Measurements from ENCODE around the gene GAB1.

Gene GAB1

DNA sequence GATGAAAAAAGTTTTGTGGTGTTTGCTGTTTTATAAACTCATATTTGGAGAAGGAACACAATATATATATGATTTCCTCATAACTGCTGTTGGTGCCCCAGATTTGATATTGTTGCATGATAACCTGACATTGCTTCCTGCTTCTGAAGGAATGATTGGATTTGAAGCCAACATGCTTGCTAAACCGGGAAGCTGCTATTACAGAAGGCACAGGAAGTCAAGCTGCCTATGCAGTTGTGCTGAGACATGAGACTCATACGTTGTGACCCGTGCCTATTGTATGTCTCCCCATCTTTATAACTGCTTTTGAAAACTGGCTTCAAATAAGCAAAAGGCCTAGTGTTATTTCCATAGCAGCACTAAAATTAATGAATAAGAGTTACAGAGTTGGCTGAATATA is 32.9 kb downstream of the GAB1 start:
- no CpG with 5 or more reads among the region's 3 CpGs for WGBS (ENCODE audit: extremely low coverage, insufficient coverage, insufficient read length)
- Histone ChIP-seq H3K9me3 (ENCODE audit: insufficient read depth, low read depth, low read length) (no peaks in the 10 kb centered on the region), H3K79me2 (ENCODE audit: control insufficient read depth, insufficient read depth, low read length, poor library complexity) (peaks cover 2% of the 10 kb centered on the region)

GRCh38 chr4:143372093-143372915 is 35.6 kb downstream of the GAB1 start:
- H2AFZ ChIP-seq (ENCODE audit: insufficient read depth, low read length, poor library complexity): no peak overlapping the region
- peaks cover 2% of the 10 kb centered on the region for H3K79me2 ChIP-seq (ENCODE audit: control insufficient read depth, insufficient read depth, low read length, poor library complexity)
- H2BK5ac ChIP-seq (ENCODE audit: low read depth, low read length, poor library complexity): no peak overlapping the region
- H3K9me3 ChIP-seq (ENCODE audit: insufficient read depth, low read depth, low read length): no peaks in the 10 kb centered on the region
- no peaks in the 10 kb centered on the region for H3K27me3 ChIP-seq (ENCODE audit: insufficient read depth, low read length)
- H3K4me2 ChIP-seq (ENCODE audit: low read length): no peak overlapping the region
- WGBS (ENCODE audit: extremely low coverage, insufficient coverage, insufficient read length): no CpG with 5 or more reads among the region's 1 CpG
- H3K4me3 ChIP-seq (ENCODE audit: low read depth, low read length): no peak overlapping the region
- H2AK5ac ChIP-seq (ENCODE audit: low read length): no peak overlapping the region
- no peak for DNase-seq
- no peak overlapping the region for H2BK12ac ChIP-seq (ENCODE audit: low read length)
- no peak overlapping the region for H3K9ac ChIP-seq (ENCODE audit: low read length)
- H3K18ac ChIP-seq (ENCODE audit: low read length): no peak overlapping the region
- peak overlapping the region; percentile 69 for H3K4ac ChIP-seq (ENCODE audit: low read depth, low read length)
- no peak overlapping the region for H3K23ac ChIP-seq (ENCODE audit: low read length)
- H2BK120ac ChIP-seq (ENCODE audit: insufficient read depth, low read length, poor library complexity): no peak overlapping the region
- no peak overlapping the region for H3K27ac ChIP-seq (ENCODE audit: low read depth, low read length)
- H4K91ac ChIP-seq (ENCODE audit: low read depth, low read length): no peak overlapping the region
- no peak overlapping the region for H4K8ac ChIP-seq (ENCODE audit: low read depth, low read length)
- H3K14ac ChIP-seq (ENCODE audit: low read length): no peak overlapping the region
- H3K79me1 ChIP-seq (ENCODE audit: low read length): peaks cover 11% of the 10 kb centered on the region
- peaks cover 11 to 18% of the 10 kb centered on the region in 2 experiments for H3K4me1 ChIP-seq (ENCODE audit: control insufficient read depth in 1 of 2, insufficient read depth in 2 of 2, low read length in 2 of 2)
- H4K12ac ChIP-seq (ENCODE audit: low read depth, low read length): no peak overlapping the region
- peaks cover 1 to 2% of the 10 kb centered on the region in 2 experiments for H3K36me3 ChIP-seq (ENCODE audit: control insufficient read depth in 1 of 2, insufficient read depth in 2 of 2, low read length in 2 of 2)

More for the DNA sequence above, 32.9 kb downstream of the GAB1 start:
- Histone ChIP-seq H3K27ac (ENCODE audit: low read depth, low read length) (no peak overlapping the region), H3K4ac (ENCODE audit: low read depth, low read length) (peak overlapping the region; percentile 37), H3K36me3 (ENCODE audit: control insufficient read depth in 1 of 2, insufficient read depth in 2 of 2, low read length in 2 of 2) (peaks cover 1 to 2% of the 10 kb centered on the region in 2 experiments), H3K4me2 (ENCODE audit: low read length) (no peak overlapping the region), H3K18ac (ENCODE audit: low read length) (no peak overlapping the region), H2AFZ (ENCODE audit: insufficient read depth, low read length, poor library complexity) (no peak overlapping the region), H2BK120ac (ENCODE audit: insufficient read depth, low read length, poor library complexity) (no peak overlapping the region), H4K12ac (ENCODE audit: low read depth, low read length) (no peak overlapping the region), H3K4me3 (ENCODE audit: low read depth, low read length) (no peak overlapping the region), H2AK5ac (ENCODE audit: low read length) (no peak overlapping the region), H2BK5ac (ENCODE audit: low read depth, low read length, poor library complexity) (no peak overlapping the region), H3K23ac (ENCODE audit: low read length) (no peak overlapping the region), H4K8ac (ENCODE audit: low read depth, low read length) (no peak overlapping the region), H3K4me1 (ENCODE audit: control insufficient read depth in 1 of 2, insufficient read depth in 2 of 2, low read length in 2 of 2) (peaks cover 3 to 6% of the 10 kb centered on the region in 2 experiments), H3K9ac (ENCODE audit: low read length) (no peak overlapping the region), H4K91ac (ENCODE audit: low read depth, low read length) (no peak overlapping the region), H2BK12ac (ENCODE audit: low read length) (no peak overlapping the region), H3K27me3 (ENCODE audit: insufficient read depth, low read length) (no peaks in the 10 kb centered on the region), H3K79me1 (ENCODE audit: low read length) (peaks cover 5% of the 10 kb centered on the region), H3K14ac (ENCODE audit: low read length) (no peak overlapping the region)
- DNase-seq: no peak

DNA sequence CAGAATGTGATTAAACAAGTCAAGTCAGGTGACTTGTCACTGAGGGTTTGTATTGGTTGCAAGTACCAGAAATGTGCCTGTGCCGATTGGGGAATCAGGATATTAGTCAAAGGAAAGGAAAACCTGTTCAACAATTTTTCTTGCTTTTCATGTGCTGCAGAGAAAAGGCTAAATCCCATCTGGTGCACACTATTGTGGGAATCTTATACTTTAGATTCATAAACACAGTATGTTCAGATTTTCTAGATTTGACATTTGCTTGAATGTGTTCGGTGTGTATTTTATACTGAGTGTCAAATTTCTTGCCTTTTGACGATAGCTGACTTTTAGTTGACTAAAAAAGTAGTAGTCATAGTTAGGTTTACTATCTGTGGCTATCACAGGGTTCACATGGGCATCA is 37.6 kb downstream of the GAB1 start:
- peak in 1 of 2 donors; percentile 61 for DNase-seq
- peak overlapping the region; percentile 74 for H2BK12ac ChIP-seq (ENCODE audit: low read length)
- H2AK5ac ChIP-seq (ENCODE audit: low read length): no peak overlapping the region

DNA sequence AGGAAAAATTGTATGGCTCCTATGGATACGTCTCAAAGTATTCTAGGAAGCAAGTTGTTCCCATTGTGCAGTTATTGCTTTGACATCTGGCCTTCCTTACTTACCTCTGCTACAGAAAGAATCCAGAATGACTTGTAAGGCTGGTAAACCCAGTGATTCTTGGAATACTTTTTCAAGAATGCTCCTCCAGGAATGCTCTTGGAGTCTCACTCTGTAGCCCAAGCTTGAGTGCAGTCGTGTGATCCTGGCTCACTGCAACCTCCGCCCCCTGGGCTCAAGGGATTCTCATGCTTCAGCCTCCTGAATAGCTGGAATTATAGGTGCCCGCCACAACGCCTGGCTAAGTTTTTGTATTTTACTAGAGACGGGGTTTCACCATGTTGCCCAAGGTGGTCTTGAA is 38.1 kb downstream of the GAB1 start:
- no peak overlapping the region for H4K8ac ChIP-seq (ENCODE audit: low read depth, low read length)
- peak overlapping the region; percentile 8 for H2BK120ac ChIP-seq (ENCODE audit: insufficient read depth, low read length, poor library complexity)
- WGBS (ENCODE audit: extremely low coverage, insufficient coverage, insufficient read length): no CpG with 5 or more reads among the region's 6 CpGs
- H3K36me3 ChIP-seq (ENCODE audit: control insufficient read depth in 1 of 2, insufficient read depth in 2 of 2, low read length in 2 of 2): peaks cover 0 to 1% of the 10 kb centered on the region in 2 experiments
- peak overlapping the region; percentile 46 for H4K12ac ChIP-seq (ENCODE audit: low read depth, low read length)
- no peak overlapping the region for H2AK5ac ChIP-seq (ENCODE audit: low read length)
- H3K4me3 ChIP-seq (ENCODE audit: low read depth, low read length): no peak overlapping the region
- H3K9ac ChIP-seq (ENCODE audit: low read length): no peak overlapping the region
- H3K4me2 ChIP-seq (ENCODE audit: low read length): peak overlapping the region; percentile 48
- no peak overlapping the region for H2AFZ ChIP-seq (ENCODE audit: insufficient read depth, low read length, poor library complexity)
- H3K9me3 ChIP-seq (ENCODE audit: insufficient read depth, low read depth, low read length): no peaks in the 10 kb centered on the region
- H2BK12ac ChIP-seq (ENCODE audit: low read length): peak overlapping the region; percentile 56
- no peak overlapping the region for H3K14ac ChIP-seq (ENCODE audit: low read length)
- H3K23ac ChIP-seq (ENCODE audit: low read length): no peak overlapping the region
- peak overlapping the region; percentile 64 for H4K91ac ChIP-seq (ENCODE audit: low read depth, low read length)
- H3K4ac ChIP-seq (ENCODE audit: low read depth, low read length): no peak overlapping the region
- peaks cover 14 to 24% of the 10 kb centered on the region in 2 experiments for H3K4me1 ChIP-seq (ENCODE audit: control insufficient read depth in 1 of 2, insufficient read depth in 2 of 2, low read length in 2 of 2)
- H3K27ac ChIP-seq (ENCODE audit: low read depth, low read length): peak overlapping the region; percentile 86
- peak overlapping the region; percentile 8 for H2BK5ac ChIP-seq (ENCODE audit: low read depth, low read length, poor library complexity)
- H3K27me3 ChIP-seq (ENCODE audit: insufficient read depth, low read length): no peaks in the 10 kb centered on the region
- peak; percentile 87 to 96 for DNase-seq
- peak overlapping the region; percentile 39 for H3K18ac ChIP-seq (ENCODE audit: low read length)
- peaks cover 4% of the 10 kb centered on the region for H3K79me2 ChIP-seq (ENCODE audit: control insufficient read depth, insufficient read depth, low read length, poor library complexity)
- H3K79me1 ChIP-seq (ENCODE audit: low read length): peaks cover 11% of the 10 kb centered on the region

More for the DNA sequence above, 37.6 kb downstream of the GAB1 start:
- no CpG with 5 or more reads among the region's 3 CpGs for WGBS (ENCODE audit: extremely low coverage, insufficient coverage, insufficient read length)
- Histone ChIP-seq H3K4me3 (ENCODE audit: low read depth, low read length) (no peak overlapping the region), H2AFZ (ENCODE audit: insufficient read depth, low read length, poor library complexity) (no peak overlapping the region), H3K14ac (ENCODE audit: low read length) (no peak overlapping the region), H2BK120ac (ENCODE audit: insufficient read depth, low read length, poor library complexity) (peak overlapping the region; percentile 62), H3K27me3 (ENCODE audit: insufficient read depth, low read length) (no peaks in the 10 kb centered on the region), H3K4me1 (ENCODE audit: control insufficient read depth in 1 of 2, insufficient read depth in 2 of 2, low read length in 2 of 2) (peaks cover 14 to 21% of the 10 kb centered on the region in 2 experiments), H3K79me2 (ENCODE audit: control insufficient read depth, insufficient read depth, low read length, poor library complexity) (peaks cover 2% of the 10 kb centered on the region), H3K27ac (ENCODE audit: low read depth, low read length) (peak overlapping the region; percentile 86), H3K9me3 (ENCODE audit: insufficient read depth, low read depth, low read length) (no peaks in the 10 kb centered on the region), H3K79me1 (ENCODE audit: low read length) (peaks cover 11% of the 10 kb centered on the region), H2BK5ac (ENCODE audit: low read depth, low read length, poor library complexity) (peak overlapping the region; percentile 83), H3K23ac (ENCODE audit: low read length) (no peak overlapping the region), H4K12ac (ENCODE audit: low read depth, low read length) (no peak overlapping the region), H3K18ac (ENCODE audit: low read length) (no peak overlapping the region), H3K4me2 (ENCODE audit: low read length) (peak overlapping the region; percentile 48), H4K91ac (ENCODE audit: low read depth, low read length) (peak overlapping the region; percentile 73), H3K9ac (ENCODE audit: low read length) (no peak overlapping the region), H3K4ac (ENCODE audit: low read depth, low read length) (no peak overlapping the region), H4K8ac (ENCODE audit: low read depth, low read length) (no peak overlapping the region), H3K36me3 (ENCODE audit: control insufficient read depth in 1 of 2, insufficient read depth in 2 of 2, low read length in 2 of 2) (peaks cover 0 to 1% of the 10 kb centered on the region in 2 experiments)
